Mesenchymal stem cell (in vitro differentiated cells and primary cell): Measurements from ENCODE around the gene DCAF12L1. TPM values are rescaled to one million over a fixed set of nuclear protein-coding genes. Genes with fewer than 3 reads are reported as not detected.

Source experiments
- small RNA-seq: library from polyadenylated mRNA; stranded (forward); fragments of <200 nt; extraction: miRNeasy Mini kit (QIAGEN cat#:217004); gene quantifications from one replicate; pipeline ENCODE3, GENCODE V24; 2013; ENCODE audit warnings: low read depth

Gene DCAF12L1

Small RNAs within 50 kb of the gene (small RNA-seq; reads per million reads assigned to genes)
- gene Z69908.1: not detected
